Karpas-422 (cell line): Measurements from ENCODE around the gene RRP1. TPM values are rescaled to one million over a fixed set of nuclear protein-coding genes. Genes with fewer than 3 reads are reported as not detected.

Experiments used
- DNase-seq: peaks from one replicate; pipeline ENCODE4 v3.0.0-alpha.2; 2015
- H2AFZ ChIP-seq: fragments of 200-600 bp; sonication (generic); 2 replicates; pipeline ENCODE4 v1.6.1; 2014; ENCODE audit warnings: antibody characterized with exemption, low read length, mixed read lengths
- H3K27ac ChIP-seq: fragments of 200-600 bp; sonication (generic); 2 replicates; pipeline ENCODE4 v1.5.1; 2014; ENCODE audit warnings: mild to moderate bottlenecking, low read length, moderate library complexity
- H3K27me3 ChIP-seq: fragments of 200-600 bp; sonication (generic); 2 replicates; pipeline ENCODE4 v1.6.1; 2014; ENCODE audit warnings: low read length, mixed read lengths
- H3K36me3 ChIP-seq: fragments of 200-600 bp; sonication (generic); 2 replicates; pipeline ENCODE4 v1.6.1; 2014; ENCODE audit warnings: low read length, mixed read lengths; ENCODE audit not compliant: insufficient read depth
- H3K4me1 ChIP-seq: fragments of 200-600 bp; sonication (generic); 2 replicates; pipeline ENCODE4 v1.6.1; 2014; ENCODE audit warnings: mild to moderate bottlenecking, low read length, mixed read lengths
- H3K4me2 ChIP-seq: fragments of 200-600 bp; sonication (generic); 2 replicates; pipeline ENCODE4 v1.6.1; 2014; ENCODE audit warnings: low read length, low read depth, mild to moderate bottlenecking; ENCODE audit not compliant: poor library complexity, severe bottlenecking
- H3K4me3 ChIP-seq: fragments of 200-600 bp; sonication (generic); 2 replicates; pipeline ENCODE4 v1.5.1; 2014; ENCODE audit warnings: mild to moderate bottlenecking, antibody characterized with exemption, low read length, mixed read lengths
- H3K79me2 ChIP-seq: fragments of 200-600 bp; sonication (generic); 2 replicates; pipeline ENCODE4 v1.6.1; 2014; ENCODE audit warnings: mild to moderate bottlenecking, low read length, mixed read lengths
- H3K9ac ChIP-seq: fragments of 200-600 bp; sonication (generic); 2 replicates; pipeline ENCODE4 v1.6.0; 2014; ENCODE audit warnings: low read length
- H3K9me2 ChIP-seq: fragments of 200-600 bp; sonication (generic), shearing (Covaris generic); replicated peaks from 2 replicates; pipeline ENCODE4 v1.6.0; 2014; ENCODE audit warnings: mild to moderate bottlenecking, low read length, moderate library complexity; ENCODE audit not compliant: insufficient read depth
- H3K9me3 ChIP-seq: fragments of 300-700, 200-600 bp; sonication (generic); 2 replicates; pipeline ENCODE4 v1.6.1; 2014; ENCODE audit warnings: low read length, mixed read lengths
- H4K20me1 ChIP-seq: fragments of 200-600 bp; sonication (generic); 2 replicates; pipeline ENCODE4 v1.6.1; 2014; ENCODE audit warnings: mild to moderate bottlenecking, antibody characterized with exemption, low read length, low read depth; ENCODE audit not compliant: insufficient read depth
- total RNA-seq: library from RNA; depleted of rRNA; stranded (reverse); fragments of >200 nt; shearing (Covaris generic); gene quantifications from 2 replicates; pipeline ENCODE4 v1.2.3, GENCODE V29; 2014; ENCODE audit warnings: low replicate concordance

The RRP1 gene
- total RNA-seq, 1 experiment from 2014 or later, result 28.8 TPM

- no peak for DNase-seq
- H3K4me3 ChIP-seq, result no peak overlapping the region
- H3K27me3 ChIP-seq, result no peaks in the 10 kb centered on the region
- no peaks in the 10 kb centered on the region for H3K9me3 ChIP-seq
- no peak overlapping the region for H2AFZ ChIP-seq
- peaks cover 6% of the 10 kb centered on the region; the same call in 1 of the 2 replicates for H4K20me1 ChIP-seq
- H3K4me2 ChIP-seq, result no peak overlapping the region
- peaks cover 15% of the 10 kb centered on the region for H3K36me3 ChIP-seq
- H3K9ac ChIP-seq, result no peak overlapping the region
- H3K9me2 ChIP-seq, result no peaks in the 10 kb centered on the region
- peaks cover 8% of the 10 kb centered on the region for H3K79me2 ChIP-seq
- no peak overlapping the region for H3K27ac ChIP-seq
- H3K4me1 ChIP-seq, result peaks cover 8% of the 10 kb centered on the region
Observed at GRCh38 chr21:43770066-43770655, 19.2 kb upstream of the RRP1 start.

GRCh38 chr21:43771199-43771675, 18.1 kb upstream of the RRP1 start:
- Histone ChIP-seq H4K20me1 (peaks cover 12% of the 10 kb centered on the region; the same call in 1 of the 2 replicates), H3K9me3 (no peaks in the 10 kb centered on the region), H2AFZ (no peak overlapping the region), H3K79me2 (peaks cover 14% of the 10 kb centered on the region), H3K27me3 (no peaks in the 10 kb centered on the region), H3K36me3 (peaks cover 15% of the 10 kb centered on the region), H3K9me2 (no peaks in the 10 kb centered on the region), H3K4me2 (no peak overlapping the region), H3K4me3 (no peak overlapping the region), H3K9ac (no peak overlapping the region), H3K27ac (no peak overlapping the region), H3K4me1 (peaks cover 12% of the 10 kb centered on the region)
- no peak for DNase-seq

- Histone ChIP-seq H3K27me3 (no peaks in the 10 kb centered on the region), H2AFZ (no peak overlapping the region), H3K9ac (no peak overlapping the region), H3K4me2 (no peak overlapping the region), H3K9me3 (no peaks in the 10 kb centered on the region), H3K4me3 (no peak overlapping the region), H4K20me1 (peaks cover 12% of the 10 kb centered on the region; the same call in 1 of the 2 replicates), H3K4me1 (peaks cover 15% of the 10 kb centered on the region), H3K36me3 (peaks cover 15% of the 10 kb centered on the region), H3K79me2 (peaks cover 14% of the 10 kb centered on the region), H3K27ac (no peak overlapping the region), H3K9me2 (no peaks in the 10 kb centered on the region)
- DNase-seq, result no peak
Observed at GRCh38 chr21:43771698-43772424, 17.5 kb upstream of the RRP1 start.

- H3K27ac ChIP-seq, result no peak overlapping the region
- H3K36me3 ChIP-seq, result peaks cover 15% of the 10 kb centered on the region
- H2AFZ ChIP-seq, result no peak overlapping the region
- H3K4me3 ChIP-seq, result no peak overlapping the region
- H3K4me2 ChIP-seq, result no peak overlapping the region
- no peak overlapping the region for H3K9ac ChIP-seq
- DNase-seq, result no peak
- no peaks in the 10 kb centered on the region for H3K9me2 ChIP-seq
- peaks cover 14% of the 10 kb centered on the region for H3K79me2 ChIP-seq
- no peaks in the 10 kb centered on the region for H3K9me3 ChIP-seq
- H3K4me1 ChIP-seq, result peaks cover 15% of the 10 kb centered on the region
- no peaks in the 10 kb centered on the region for H3K27me3 ChIP-seq
- peaks cover 12% of the 10 kb centered on the region; the same call in 1 of the 2 replicates for H4K20me1 ChIP-seq
Observed at GRCh38 chr21:43772425-43772821, 17.0 kb upstream of the RRP1 start.

- DNase-seq, result no peak
- H3K9ac ChIP-seq, result no peak overlapping the region
- no peaks in the 10 kb centered on the region for H3K9me2 ChIP-seq
- no peaks in the 10 kb centered on the region for H3K9me3 ChIP-seq
- H3K4me3 ChIP-seq, result no peak overlapping the region
- no peak overlapping the region for H3K27ac ChIP-seq
- peaks cover 14% of the 10 kb centered on the region for H3K79me2 ChIP-seq
- H3K4me1 ChIP-seq, result peaks cover 15% of the 10 kb centered on the region
- peaks cover 12% of the 10 kb centered on the region; the same call in 1 of the 2 replicates for H4K20me1 ChIP-seq
- H3K36me3 ChIP-seq, result peaks cover 15% of the 10 kb centered on the region
- no peak overlapping the region for H2AFZ ChIP-seq
- H3K27me3 ChIP-seq, result no peaks in the 10 kb centered on the region
- H3K4me2 ChIP-seq, result no peak overlapping the region
Observed at GRCh38 chr21:43774163-43774562, 15.2 kb upstream of the RRP1 start.

GRCh38 chr21:43775190-43775589, 14.2 kb upstream of the RRP1 start:
- Histone ChIP-seq H3K9me3 (no peaks in the 10 kb centered on the region), H3K9me2 (no peaks in the 10 kb centered on the region), H3K36me3 (peaks cover 15% of the 10 kb centered on the region), H3K4me2 (peak overlapping the region; percentile 93), H3K9ac (peak overlapping the region; percentile 77), H3K27me3 (no peaks in the 10 kb centered on the region), H4K20me1 (peaks cover 12% of the 10 kb centered on the region; the same call in 1 of the 2 replicates), H2AFZ (0 out of 2 replicates have a peak overlapping the region, but pooled peaks have one; percentile 74), H3K4me1 (peaks cover 15% of the 10 kb centered on the region), H3K79me2 (peaks cover 14% of the 10 kb centered on the region), H3K4me3 (peak overlapping the region; percentile 91), H3K27ac (no peak overlapping the region)
- no peak for DNase-seq

GRCh38 chr21:43775795-43776430, 13.5 kb upstream of the RRP1 start, which contains the start of gene CSTB:
Gene CSTB (minus strand): TSS chr21:43776308. CDS start chr21:43776269, 39 bp downstream.
- Histone ChIP-seq H2AFZ (peak within 1 kb of the TSS; percentile 98), H3K4me3 (peak within 1 kb of the TSS; percentile 91), H3K79me2 (peaks cover 14% of the 10 kb centered on the region), H4K20me1 (peaks cover 12% of the 10 kb centered on the region; the same call in 1 of the 2 replicates), H3K9ac (peak within 1 kb of the TSS; percentile 77), H3K4me2 (peak within 1 kb of the TSS; percentile 93), H3K9me2 (no peaks in the 10 kb centered on the region), H3K27ac (no peak within 1 kb of the TSS; the same call in 1 of the 2 replicates), H3K9me3 (no peaks in the 10 kb centered on the region), H3K4me1 (peaks cover 19% of the 10 kb centered on the region), H3K27me3 (no peaks in the 10 kb centered on the region), H3K36me3 (peaks cover 15% of the 10 kb centered on the region)
- peak; percentile 93 for DNase-seq

GRCh38 chr21:43777953-43778352, 11.4 kb upstream of the RRP1 start:
- Histone ChIP-seq H3K9ac (no peak overlapping the region), H3K9me2 (no peaks in the 10 kb centered on the region), H3K36me3 (peaks cover 15% of the 10 kb centered on the region), H3K4me3 (no peak overlapping the region), H3K27ac (no peak overlapping the region), H3K27me3 (no peaks in the 10 kb centered on the region), H4K20me1 (peaks cover 12% of the 10 kb centered on the region; the same call in 1 of the 2 replicates), H3K79me2 (peaks cover 14% of the 10 kb centered on the region), H3K4me2 (no peak overlapping the region), H3K9me3 (no peaks in the 10 kb centered on the region), H2AFZ (no peak overlapping the region), H3K4me1 (peaks cover 21% of the 10 kb centered on the region)
- DNase-seq, result no peak
